IPS-18a (cell line): ENCODE results near the gene GADL1.

Experiments
- H3K27ac ChIP-seq: one replicate; pipeline ENCODE4 v1.5.1; 2013; ENCODE audit warnings: low read length
- H3K27me3 ChIP-seq: one replicate; pipeline ENCODE4 v1.6.1; 2013; ENCODE audit warnings: mild to moderate bottlenecking, low read length; ENCODE audit not compliant: control insufficient read depth, insufficient read depth
- H3K36me3 ChIP-seq: one replicate; pipeline ENCODE4 v1.6.1; 2013; ENCODE audit warnings: low read depth, low read length; ENCODE audit not compliant: control insufficient read depth
- H3K4me1 ChIP-seq: one replicate; pipeline ENCODE4 v1.6.1; 2013; ENCODE audit warnings: low read depth, low read length; ENCODE audit not compliant: control insufficient read depth
- H3K4me3 ChIP-seq: one replicate; pipeline ENCODE4 v1.5.1; 2013; ENCODE audit warnings: low read length
- H3K9ac ChIP-seq: one replicate; pipeline ENCODE4 v1.6.1; 2013; ENCODE audit warnings: mild to moderate bottlenecking, low read length, moderate library complexity
- H3K9me3 ChIP-seq: one replicate; pipeline ENCODE4 v1.6.1; 2013; ENCODE audit warnings: low read depth, low read length; ENCODE audit not compliant: control insufficient read depth

Gene GADL1

DNA sequence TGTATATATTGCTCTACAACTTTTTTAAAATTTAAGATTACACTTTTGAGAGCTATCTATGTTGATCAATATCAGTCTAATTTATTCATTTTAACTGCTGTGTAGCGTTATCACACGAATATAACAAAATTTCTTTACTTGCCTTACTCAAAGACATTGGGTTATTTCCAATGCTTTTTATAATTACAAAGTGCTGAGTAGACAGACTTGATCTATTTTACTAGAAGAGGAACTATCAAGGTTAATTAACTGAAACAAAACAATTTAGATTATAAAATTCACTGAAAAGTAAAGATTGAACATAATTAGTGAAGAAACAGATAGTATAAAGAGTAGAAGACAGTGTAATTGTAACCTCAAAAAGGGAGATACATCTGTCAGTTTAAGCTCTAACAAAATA is 182.6 kb downstream of the GADL1 start:
- no peak overlapping the region for H3K4me3 ChIP-seq
- H3K4me1 ChIP-seq, result no peaks in the 10 kb centered on the region
- no peaks in the 10 kb centered on the region for H3K27me3 ChIP-seq
- no peaks in the 10 kb centered on the region for H3K9me3 ChIP-seq
- H3K27ac ChIP-seq, result no peak overlapping the region
- no peak overlapping the region for H3K9ac ChIP-seq
- H3K36me3 ChIP-seq, result no peaks in the 10 kb centered on the region

DNA sequence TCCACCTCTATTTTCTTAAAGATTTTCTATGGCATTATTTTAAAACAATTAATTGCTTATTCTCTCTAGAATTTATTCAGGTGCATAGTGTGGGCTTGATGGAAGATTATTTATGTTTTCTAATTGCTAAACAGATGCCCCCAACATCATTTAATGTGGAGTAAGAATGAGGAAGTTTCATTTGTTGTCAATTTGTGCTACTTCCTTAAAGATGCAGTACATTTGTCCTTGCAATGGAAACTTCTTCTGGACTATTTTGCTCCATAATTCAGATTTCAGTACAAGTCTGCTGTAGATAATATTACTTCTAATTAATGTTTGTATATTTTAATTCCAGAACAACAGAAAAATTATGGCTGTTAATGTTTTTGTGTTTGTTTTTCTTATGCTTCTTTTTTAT is 183.3 kb downstream of the GADL1 start:
- Histone ChIP-seq H3K9ac (no peak overlapping the region), H3K9me3 (peaks cover 3% of the 10 kb centered on the region), H3K36me3 (no peaks in the 10 kb centered on the region), H3K4me3 (no peak overlapping the region), H3K4me1 (no peaks in the 10 kb centered on the region), H3K27ac (no peak overlapping the region), H3K27me3 (no peaks in the 10 kb centered on the region)

GRCh38 chr3:30710017-30710416 is 184.4 kb downstream of the GADL1 start:
- no peaks in the 10 kb centered on the region for H3K36me3 ChIP-seq
- H3K27me3 ChIP-seq, result no peaks in the 10 kb centered on the region
- H3K27ac ChIP-seq, result no peak overlapping the region
- no peak overlapping the region for H3K9ac ChIP-seq
- peaks cover 5% of the 10 kb centered on the region for H3K9me3 ChIP-seq
- H3K4me3 ChIP-seq, result no peak overlapping the region
- no peaks in the 10 kb centered on the region for H3K4me1 ChIP-seq

DNA sequence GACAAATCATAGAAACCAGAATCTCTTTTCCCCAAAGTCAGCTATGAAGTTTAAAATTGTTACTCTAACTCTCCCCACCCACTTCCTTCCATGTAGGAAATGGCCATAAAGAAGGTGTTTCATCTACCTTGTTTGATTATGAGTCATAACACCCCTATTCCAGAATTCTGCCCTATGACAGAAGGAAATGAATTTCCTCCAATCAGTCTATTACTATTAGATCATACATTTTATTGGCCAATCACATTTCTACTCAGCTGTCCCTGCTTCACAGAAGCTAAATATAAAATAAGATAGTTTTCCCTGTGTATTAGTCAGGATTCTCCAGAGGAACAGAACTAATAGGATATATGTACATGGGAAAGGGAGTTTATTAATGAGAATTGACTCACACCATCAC is 186.0 kb downstream of the GADL1 start:
- Histone ChIP-seq H3K4me1 (no peaks in the 10 kb centered on the region), H3K9me3 (peaks cover 5% of the 10 kb centered on the region), H3K36me3 (no peaks in the 10 kb centered on the region), H3K27ac (no peak overlapping the region), H3K9ac (no peak overlapping the region), H3K27me3 (no peaks in the 10 kb centered on the region), H3K4me3 (no peak overlapping the region)

- H3K27me3 ChIP-seq, result no peaks in the 10 kb centered on the region
- no peaks in the 10 kb centered on the region for H3K36me3 ChIP-seq
- H3K9ac ChIP-seq, result no peak overlapping the region
- no peaks in the 10 kb centered on the region for H3K4me1 ChIP-seq
- no peak overlapping the region for H3K4me3 ChIP-seq
- peaks cover 5% of the 10 kb centered on the region for H3K9me3 ChIP-seq
- H3K27ac ChIP-seq, result no peak overlapping the region
Measured at GRCh38 chr3:30707825-30708224, 186.6 kb downstream of the GADL1 start.

- H3K4me1 ChIP-seq, result no peaks in the 10 kb centered on the region
- H3K9me3 ChIP-seq, result peaks cover 5% of the 10 kb centered on the region
- H3K36me3 ChIP-seq, result no peaks in the 10 kb centered on the region
- H3K4me3 ChIP-seq, result no peak overlapping the region
- H3K9ac ChIP-seq, result no peak overlapping the region
- no peaks in the 10 kb centered on the region for H3K27me3 ChIP-seq
- H3K27ac ChIP-seq, result no peak overlapping the region
Measured at GRCh38 chr3:30704931-30705890, 189.2 kb downstream of the GADL1 start.

- H3K36me3 ChIP-seq, result no peaks in the 10 kb centered on the region
- peaks cover 5% of the 10 kb centered on the region for H3K9me3 ChIP-seq
- H3K4me3 ChIP-seq, result no peak overlapping the region
- no peak overlapping the region for H3K9ac ChIP-seq
- no peaks in the 10 kb centered on the region for H3K27me3 ChIP-seq
- no peaks in the 10 kb centered on the region for H3K4me1 ChIP-seq
- H3K27ac ChIP-seq, result no peak overlapping the region
Measured at GRCh38 chr3:30702828-30703397, 191.5 kb downstream of the GADL1 start.

DNA sequence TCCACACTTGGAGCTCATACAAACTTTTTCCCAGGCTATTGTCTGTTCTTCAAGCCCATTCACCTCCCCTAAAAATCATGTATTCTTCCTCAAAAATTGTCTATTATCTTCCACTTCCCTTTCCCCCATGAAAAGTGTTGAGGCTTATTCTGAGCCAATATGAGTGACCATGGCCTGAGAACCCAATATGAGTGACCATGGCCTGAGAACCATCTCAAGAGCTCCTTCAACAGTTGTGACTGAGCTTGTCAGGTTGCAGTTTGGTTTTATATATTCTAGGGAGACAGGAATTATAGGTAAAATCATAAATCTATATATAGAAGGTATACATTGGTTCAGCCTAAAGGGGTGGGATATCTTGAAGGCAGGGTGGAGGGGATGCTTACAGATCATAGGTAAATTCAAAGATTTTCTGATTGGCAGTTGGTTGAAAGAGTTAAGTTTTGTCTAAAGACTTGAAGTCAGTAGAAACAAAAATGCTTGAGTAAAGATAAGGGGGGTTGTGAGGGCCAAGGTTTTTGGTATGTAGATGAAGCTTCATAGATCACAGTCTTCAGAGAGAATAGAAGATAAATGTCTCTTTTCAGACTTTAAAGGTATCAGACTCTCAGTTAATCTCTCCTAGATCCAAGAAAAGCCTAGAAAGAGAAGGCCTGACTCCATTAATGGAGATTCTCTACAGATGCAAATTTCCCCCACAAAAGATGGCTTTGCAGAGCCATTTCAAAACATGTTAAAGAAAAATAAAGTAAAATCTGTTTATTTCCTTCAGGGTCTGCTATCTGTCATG is 192.2 kb downstream of the GADL1 start:
- H3K9me3 ChIP-seq, result peaks cover 5% of the 10 kb centered on the region
- no peaks in the 10 kb centered on the region for H3K36me3 ChIP-seq

DNA sequence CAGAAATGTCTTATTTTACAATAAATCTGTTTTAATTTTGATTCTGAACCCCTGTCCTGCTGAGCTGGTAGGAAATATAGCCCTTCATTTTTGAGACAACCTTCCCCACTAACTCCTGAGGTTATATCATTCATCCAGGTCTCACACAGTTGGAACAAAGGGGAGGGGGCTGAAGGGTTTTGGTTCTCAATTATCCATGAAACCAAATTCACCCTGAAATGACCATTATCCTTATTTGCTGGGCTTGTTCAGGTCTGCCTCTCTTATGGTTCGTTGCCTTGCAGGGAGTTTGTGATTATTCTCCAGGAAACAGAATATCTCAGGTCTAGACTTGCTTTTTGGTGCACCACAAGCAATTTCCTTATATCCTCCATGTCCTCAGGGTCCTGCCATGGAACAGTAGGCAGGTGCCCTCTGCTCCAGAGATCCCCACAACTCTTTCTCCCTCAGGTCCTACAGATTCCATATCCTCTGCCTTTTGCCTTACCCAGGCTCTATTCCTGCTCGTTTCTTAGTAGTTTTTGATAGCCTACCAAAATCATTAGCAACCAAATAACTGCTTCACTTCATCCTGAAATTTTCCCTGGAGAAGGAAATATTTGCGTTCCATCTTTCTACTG is 193.6 kb downstream of the GADL1 start:
- Histone ChIP-seq H3K27ac (no peak overlapping the region), H3K36me3 (no peaks in the 10 kb centered on the region), H3K27me3 (no peaks in the 10 kb centered on the region), H3K4me3 (no peak overlapping the region), H3K9ac (no peak overlapping the region), H3K4me1 (peaks cover 8% of the 10 kb centered on the region), H3K9me3 (no peaks in the 10 kb centered on the region)

More for the DNA sequence above, 192.2 kb downstream of the GADL1 start:
- Histone ChIP-seq H3K27me3 (no peaks in the 10 kb centered on the region), H3K4me3 (no peak overlapping the region), H3K27ac (no peak overlapping the region), H3K4me1 (no peaks in the 10 kb centered on the region), H3K9ac (no peak overlapping the region)

DNA sequence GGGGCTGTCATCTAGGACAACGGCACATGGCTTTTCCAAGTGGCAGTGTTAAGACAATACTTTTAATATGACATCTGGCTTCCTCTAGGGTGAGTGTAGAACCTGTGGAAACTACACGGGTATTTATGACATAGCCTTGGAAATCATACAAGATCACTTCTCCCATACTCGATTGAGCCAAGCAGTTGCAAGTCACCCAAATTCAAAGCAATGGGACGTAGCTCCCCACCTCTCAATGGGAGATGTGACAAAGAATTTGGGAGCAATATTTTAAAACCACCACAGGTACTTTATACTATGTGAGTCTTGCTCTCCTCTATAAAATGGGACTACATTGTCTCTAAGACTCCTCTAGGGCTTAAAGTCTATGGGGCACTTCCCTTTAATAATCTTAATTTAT is 194.5 kb downstream of the GADL1 start:
- no peaks in the 10 kb centered on the region for H3K9me3 ChIP-seq
- no peaks in the 10 kb centered on the region for H3K27me3 ChIP-seq
- H3K27ac ChIP-seq, result no peak overlapping the region
- no peak overlapping the region for H3K9ac ChIP-seq
- peaks cover 10% of the 10 kb centered on the region for H3K4me1 ChIP-seq
- no peaks in the 10 kb centered on the region for H3K36me3 ChIP-seq
- no peak overlapping the region for H3K4me3 ChIP-seq

- no peaks in the 10 kb centered on the region for H3K27me3 ChIP-seq
- no peaks in the 10 kb centered on the region for H3K36me3 ChIP-seq
- H3K9ac ChIP-seq, result no peak overlapping the region
- no peaks in the 10 kb centered on the region for H3K9me3 ChIP-seq
- no peak overlapping the region for H3K27ac ChIP-seq
- no peak overlapping the region for H3K4me3 ChIP-seq
- H3K4me1 ChIP-seq, result peaks cover 14% of the 10 kb centered on the region
Measured at GRCh38 chr3:30698549-30698948, 195.9 kb downstream of the GADL1 start.
